H4 (cell line): ENCODE results near the gene SHCBP1L. TPM values are rescaled to one million over a fixed set of nuclear protein-coding genes. Genes with fewer than 3 reads are reported as not detected.
A peak's percentile ranks its signal among the peaks of the same experiment; 100 is the strongest.
"Not testable (repeated sequence)": the region's sequence is repeated elsewhere in the genome, so short reads cannot be mapped to it uniquely, and the experiment has no call there.

Source experiments
- DNase-seq: peaks from one replicate; pipeline ENCODE4 v3.0.0-alpha.2; 2015; ENCODE audit warnings: low spot score
- total RNA-seq: library from RNA; depleted of rRNA; stranded (reverse); fragments of >200 nt; shearing (Covaris generic); gene quantifications from 2 replicates; pipeline ENCODE4 v1.2.3, GENCODE V29; 2014

The SHCBP1L gene
- total RNA-seq, 1 experiment from 2014 or later: not detected

DNA sequence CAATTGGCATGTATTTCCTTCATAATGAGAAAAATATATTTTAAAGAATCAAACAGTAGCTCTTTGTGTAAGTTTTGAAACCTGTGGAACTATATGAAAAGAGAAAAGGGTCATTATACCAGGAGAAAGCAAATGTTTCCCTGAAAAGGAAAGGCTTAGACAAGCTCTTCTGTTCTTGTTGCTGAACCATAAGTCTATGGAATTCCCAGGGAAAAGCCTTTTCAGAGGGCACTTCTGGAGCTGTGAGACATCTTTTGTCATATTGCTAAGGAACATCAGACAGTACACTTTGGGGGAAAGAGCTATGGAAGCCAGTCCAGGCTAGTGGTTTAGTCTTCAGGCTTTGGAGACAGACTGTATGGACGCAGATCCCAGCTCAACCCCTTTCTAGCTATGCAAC lies 12.1 kb upstream of the SHCBP1L start:
- no peak for DNase-seq

DNA sequence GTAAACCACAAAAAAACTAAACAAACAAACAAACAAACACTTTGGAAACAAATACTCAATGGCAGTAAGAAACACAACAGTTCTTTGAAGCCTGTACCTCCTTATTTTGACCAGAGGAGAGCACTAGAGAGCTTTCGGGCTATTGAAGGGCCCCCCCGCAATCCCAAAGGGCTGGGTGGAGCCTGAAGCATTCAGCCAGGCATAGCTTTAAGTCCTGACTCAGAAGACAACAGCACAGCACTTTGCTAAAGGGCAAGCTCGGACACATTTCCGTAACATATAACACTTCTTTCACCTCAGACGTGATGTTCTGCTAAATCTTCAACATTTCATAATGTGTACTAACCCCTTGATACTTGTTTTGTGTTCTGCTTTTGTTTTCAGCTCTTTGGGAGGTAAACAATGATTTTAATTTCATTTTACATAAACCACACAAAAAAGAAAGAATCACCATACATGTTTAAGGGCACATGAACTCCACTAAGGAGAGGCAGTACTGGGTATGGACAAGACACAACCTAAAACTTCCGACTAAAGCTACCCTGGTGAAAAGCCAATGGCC lies 9.7 kb upstream of the SHCBP1L start:
- DNase-seq: peak; percentile 85

GRCh38 chr1:182960046-182960445 lies 7.1 kb upstream of the SHCBP1L start:
- no peak for DNase-seq

DNA sequence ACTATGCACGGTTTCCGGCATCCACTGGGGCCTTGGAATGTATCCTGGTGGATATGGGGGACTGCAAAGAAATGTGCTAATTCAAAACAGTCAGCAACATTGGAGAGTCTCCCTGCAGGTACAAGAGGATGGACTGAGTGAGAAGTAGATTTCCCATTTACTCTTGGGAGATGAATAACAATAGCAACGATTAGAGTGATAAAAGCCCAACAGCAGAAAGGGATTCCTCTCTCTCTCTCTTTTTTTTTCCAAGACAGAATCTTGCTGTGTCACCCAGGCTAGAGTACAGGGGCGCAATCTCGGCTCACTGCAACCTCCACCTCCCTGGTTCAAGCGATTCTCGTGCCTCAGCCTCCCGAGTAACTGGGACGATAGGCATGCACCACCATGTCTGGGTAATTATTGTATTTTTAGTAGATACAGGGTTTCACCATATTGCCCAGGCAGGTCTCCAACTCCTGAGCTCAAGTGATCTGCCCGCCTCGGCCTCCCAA lies 5.0 kb upstream of the SHCBP1L start:
- DNase-seq: no peak

- DNase-seq: no peak
Measured at GRCh38 chr1:182956708-182957365, 3.9 kb upstream of the SHCBP1L start.

DNA sequence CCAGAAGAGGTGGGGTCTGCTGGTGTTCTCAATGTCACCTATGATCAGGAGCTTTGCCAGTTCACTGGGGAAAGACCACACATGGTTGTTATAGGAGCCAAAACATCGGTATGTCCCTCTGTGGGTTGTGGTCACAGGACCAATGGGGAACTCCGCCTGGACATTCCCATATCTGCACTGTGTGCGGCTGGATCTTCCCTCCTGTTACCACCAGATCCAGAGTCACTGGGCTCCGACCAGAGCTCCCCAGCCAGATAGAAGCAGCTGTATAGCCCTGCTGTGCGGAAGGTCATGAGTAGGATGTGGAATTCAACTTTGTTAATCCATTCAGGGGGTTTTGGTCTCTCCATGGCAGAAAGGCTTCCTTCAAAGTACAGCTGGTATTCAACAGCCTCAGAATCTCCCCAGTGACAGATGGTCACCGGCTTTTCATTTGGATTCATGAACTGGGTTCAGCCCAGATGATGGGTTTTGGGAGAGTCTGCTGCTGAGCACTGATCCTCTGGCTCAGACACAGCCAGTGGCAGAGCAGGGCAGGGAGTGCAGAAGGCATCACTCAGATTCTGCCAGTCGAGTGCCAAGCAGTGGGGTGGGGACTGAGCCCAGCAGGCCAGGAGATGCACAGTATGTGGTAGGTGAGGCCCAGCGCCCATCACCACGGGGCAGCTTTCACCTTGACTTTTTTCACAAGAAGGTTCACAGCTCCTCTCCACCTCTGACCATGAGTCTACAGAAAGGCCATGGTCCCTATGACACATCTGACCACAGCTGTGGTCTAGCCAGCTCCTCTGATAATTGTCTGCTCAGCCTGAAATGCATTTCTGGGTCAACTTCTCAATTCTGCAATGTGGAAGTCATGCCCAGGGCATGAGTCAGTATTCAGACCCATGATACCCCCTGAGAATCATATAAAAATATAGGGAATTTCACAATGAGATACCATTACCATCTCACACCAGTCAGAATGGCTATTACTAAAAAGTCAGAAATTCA lies 2.9 kb upstream of the SHCBP1L start:
- peak; percentile 60 for DNase-seq

GRCh38 chr1:182953826-182954225 lies 860 bp upstream of the SHCBP1L start:
- no peak for DNase-seq

DNA sequence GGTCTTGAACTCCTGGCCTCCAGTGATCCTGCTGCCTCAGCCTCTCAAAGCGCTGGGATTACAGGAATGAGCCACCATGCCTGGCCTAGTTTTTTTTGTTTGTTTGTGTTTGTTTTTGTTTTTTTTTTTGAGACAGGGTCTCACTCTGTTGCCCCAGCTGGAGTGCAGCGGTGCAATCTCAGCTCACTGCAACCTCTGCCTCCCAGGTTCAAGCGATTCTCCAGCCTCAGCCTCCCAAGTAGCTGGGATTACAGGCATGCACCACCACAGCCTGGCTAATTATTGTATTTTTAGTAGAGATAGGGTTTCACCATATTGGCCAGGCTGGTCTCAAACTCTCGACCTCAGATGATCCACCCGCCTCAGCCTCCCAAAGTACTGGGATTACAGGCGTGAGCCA lies 9.6 kb downstream of the SHCBP1L start:
- not testable (repeated sequence) for DNase-seq

DNA sequence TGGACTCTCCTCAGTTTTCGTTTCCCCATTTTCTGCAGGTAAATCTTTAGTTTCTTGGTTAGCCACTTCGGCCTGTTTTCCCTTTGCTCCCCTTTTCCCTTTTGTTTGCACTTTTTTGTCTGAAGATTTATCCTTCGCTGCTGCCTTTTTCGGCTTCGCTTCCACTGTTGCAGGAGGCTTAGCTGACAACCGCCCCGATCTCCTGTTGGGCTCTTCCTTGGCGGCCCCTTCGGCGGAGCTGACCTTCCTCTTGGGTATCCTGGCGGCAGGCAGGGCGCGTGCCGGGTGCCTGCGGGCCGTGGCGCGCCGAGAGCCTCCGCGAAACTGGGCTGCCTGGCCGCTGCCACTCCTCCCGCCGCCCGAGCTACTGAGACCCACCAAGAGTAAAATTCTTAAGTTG lies 10.8 kb downstream of the SHCBP1L start:
- DNase-seq: not testable (repeated sequence)

- no peak for DNase-seq
Measured at GRCh38 chr1:182939413-182939812, 13.6 kb downstream of the SHCBP1L start.

- no peak for DNase-seq
Measured at GRCh38 chr1:182935716-182936115, 17.2 kb downstream of the SHCBP1L start.

DNA sequence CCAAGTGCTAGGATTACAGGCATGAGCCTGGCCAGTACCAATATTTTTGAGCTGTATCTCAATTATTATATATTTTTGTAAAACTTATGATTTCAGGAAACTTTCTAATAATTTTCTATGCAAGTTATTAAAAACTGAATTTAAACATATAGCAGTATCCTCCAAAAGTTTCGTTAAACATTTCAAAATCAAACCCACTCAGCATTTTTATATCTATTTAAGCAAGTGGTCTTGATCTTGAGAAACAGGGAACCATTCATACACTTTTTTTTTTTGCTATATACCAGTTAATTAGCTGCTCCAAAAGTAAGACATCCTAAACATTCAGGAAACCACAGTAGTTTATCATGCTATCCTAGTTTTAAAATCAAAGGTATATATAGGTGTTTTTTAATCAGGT lies 22.0 kb downstream of the SHCBP1L start:
- no peak for DNase-seq

DNA sequence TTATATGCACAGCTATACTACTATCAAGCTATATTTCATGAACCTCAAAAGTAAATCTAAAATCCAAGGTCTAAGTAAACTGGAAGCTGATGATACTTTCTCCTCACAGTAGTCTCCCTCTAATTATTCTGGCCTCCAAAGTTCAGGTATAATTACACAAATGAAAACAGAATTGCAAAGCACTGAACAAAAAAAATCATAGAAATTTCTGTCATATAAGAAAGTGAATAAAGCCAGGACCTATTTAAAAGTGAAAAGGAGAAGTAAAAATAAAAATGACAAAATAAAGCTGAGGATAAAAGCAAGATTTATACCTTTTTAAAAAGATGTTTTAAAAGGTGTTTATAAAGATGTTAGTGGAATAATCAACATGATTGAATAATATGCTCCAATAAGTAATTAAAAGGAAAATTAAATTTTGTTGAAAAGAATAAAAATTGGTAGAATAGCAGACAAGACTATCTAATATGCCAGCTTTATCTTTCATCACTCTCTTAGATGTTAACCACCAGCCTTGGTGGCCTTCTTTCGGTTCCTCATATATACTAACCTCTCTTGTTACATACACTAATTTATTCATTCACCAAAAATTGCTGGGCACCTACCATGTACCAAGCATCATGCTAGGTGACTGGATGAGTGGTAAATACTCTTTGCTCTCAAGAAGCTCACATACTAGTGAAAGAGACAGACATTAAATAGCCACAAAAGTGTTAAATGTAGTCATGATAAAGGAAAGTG lies 25.1 kb downstream of the SHCBP1L start:
- DNase-seq: no peak

DNA sequence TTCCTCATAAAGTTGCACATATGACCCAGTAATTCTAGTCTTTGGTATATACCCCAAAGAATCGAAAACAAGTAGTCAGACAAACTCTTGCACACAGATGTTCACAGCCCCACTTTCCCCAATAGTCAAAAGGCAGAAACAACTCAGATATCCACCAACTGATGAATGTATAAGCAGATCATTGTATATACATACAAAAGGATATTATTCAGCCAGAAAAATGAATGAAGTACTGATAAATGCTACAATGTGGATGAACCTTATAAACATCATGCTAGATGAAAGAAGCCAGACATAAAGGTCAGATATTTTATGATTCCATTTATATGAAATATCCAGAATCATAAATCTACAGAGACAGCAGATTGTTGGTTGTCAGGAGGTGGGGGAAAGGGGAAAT lies 27.3 kb downstream of the SHCBP1L start:
- DNase-seq: no peak

GRCh38 chr1:182917378-182917777 lies 35.6 kb downstream of the SHCBP1L start:
- no peak for DNase-seq

GRCh38 chr1:182913401-182913800 lies 39.6 kb downstream of the SHCBP1L start:
- no peak for DNase-seq

DNA sequence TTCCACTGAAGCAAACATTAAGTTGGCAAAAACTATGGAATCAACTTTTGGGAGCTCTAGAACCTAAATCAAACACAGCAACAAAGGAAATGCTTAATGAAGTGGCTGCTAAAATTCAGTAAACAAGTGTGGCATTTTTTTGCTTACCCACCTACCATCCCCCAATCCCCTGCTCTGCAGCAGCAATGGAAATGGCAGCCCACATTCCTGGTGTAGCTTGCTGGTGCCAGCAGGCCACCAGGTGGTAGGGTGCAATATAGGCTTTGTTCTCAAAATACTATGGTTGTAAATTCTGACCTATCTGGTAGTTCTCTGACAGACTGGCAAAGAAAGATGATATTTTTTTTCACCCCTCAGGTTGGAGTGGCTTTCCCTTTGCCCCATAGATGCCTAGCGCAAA lies 42.8 kb downstream of the SHCBP1L start:
- DNase-seq: no peak

GRCh38 chr1:182909578-182909977 lies 43.4 kb downstream of the SHCBP1L start:
- no peak for DNase-seq

- no peak for DNase-seq
Measured at GRCh38 chr1:182905321-182905720, 47.6 kb downstream of the SHCBP1L start.

- not testable (repeated sequence) for DNase-seq
Measured at GRCh38 chr1:182901946-182902345, 51.0 kb downstream of the SHCBP1L start.

DNA sequence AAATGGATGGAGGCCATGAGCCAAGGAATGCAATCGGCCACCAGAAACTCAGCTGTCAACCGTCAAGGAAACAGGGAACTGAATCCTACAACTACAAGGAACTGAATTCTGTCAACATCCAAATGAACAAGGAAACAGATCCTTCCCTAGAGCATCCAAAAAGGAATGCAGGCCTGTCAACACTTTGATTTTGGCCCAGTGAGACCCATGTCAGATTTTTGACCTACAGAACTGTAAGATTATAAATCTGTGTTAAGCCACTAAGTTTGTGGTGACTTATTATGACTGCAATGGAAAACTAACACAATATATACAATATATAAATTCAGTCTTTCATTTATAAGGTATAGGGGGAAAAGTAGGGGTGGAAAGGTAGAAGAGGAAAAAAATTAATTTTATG lies 55.3 kb downstream of the SHCBP1L start:
- no peak for DNase-seq
